Sigmoid colon (tissue), 7 donors: ENCODE measurements around the gene EPB41L4B. TPM values are rescaled to one million over a fixed set of nuclear protein-coding genes. Genes with fewer than 3 reads are reported as not detected.

ENCODE experiments used
- DNase-seq: peaks from one replicate; pipeline ENCODE4 v3.0.0-alpha.2; 2019
- H3K27ac ChIP-seq, 4 donors: fragments of 200-600 bp; sonication (generic); one replicate each; pipeline ENCODE4 v1.5.1; 2016 to 2019; ENCODE audit warnings: mild to moderate bottlenecking in 1 of 4
- H3K27me3 ChIP-seq, 3 donors: fragments of 200-600 bp; sonication (generic); one replicate each; pipeline ENCODE4 v1.5.1; 2019; ENCODE audit warnings: mild to moderate bottlenecking in 1 of 3
- H3K36me3 ChIP-seq, 4 donors: fragments of 200-600 bp; sonication (generic); one replicate each; pipeline ENCODE4 v1.5.1; 2016 to 2019
- H3K4me1 ChIP-seq, 4 donors: fragments of 200-600 bp; sonication (generic); one replicate each; pipeline ENCODE4 v1.5.1; 2017 to 2019
- H3K4me3 ChIP-seq, 4 donors: fragments of 200-600 bp; sonication (generic); one replicate each; pipeline ENCODE4 v1.5.1; 2017 to 2019; ENCODE audit warnings: mild to moderate bottlenecking in 2 of 4, moderate library complexity in 1 of 4
- H3K9me3 ChIP-seq, 4 donors: fragments of 200-600 bp in 3 of 4; sonication (generic) in 3 of 4; one replicate each; pipeline versions ENCODE4 v1.5.1 to v1.6.1; 2013 to 2019
- CTCF ChIP-seq, 4 experiments: fragments of 450-650 bp in 3 of 4; fragments of 200-600 bp in 1 of 4; IDR thresholded peaks; one replicate each; pipeline ENCODE4 v1.5.1; 2016 to 2019; ENCODE audit warnings: antibody characterized with exemption in 4 of 4, mild to moderate bottlenecking in 3 of 4, moderate library complexity in 2 of 4
- EP300 ChIP-seq, 4 donors: sonication (generic); formaldehyde crosslinking; IDR thresholded peaks; one replicate each; pipeline ENCODE4 v1.6.1; 2017; ENCODE audit warnings: antibody characterized with exemption in 4 of 4
- POLR2A ChIP-seq, 2 donors: fragments of 450-650 bp; IDR thresholded peaks; one replicate each; pipeline ENCODE4 v1.6.1; 2016; ENCODE audit warnings: antibody characterized with exemption in 2 of 2, mild to moderate bottlenecking in 2 of 2, moderate library complexity in 2 of 2
- POLR2AphosphoS5 ChIP-seq, 4 donors: sonication (generic); formaldehyde crosslinking; IDR thresholded peaks; one replicate each; pipeline ENCODE4 v1.6.1; 2017; ENCODE audit warnings: antibody characterized with exemption in 4 of 4
- WGBS, 2 donors: extraction: QIAGEN DNeasy Blood & Tissue Kit; methylation state at CpG; one replicate each; pipeline ENCODE4 v1.1.7; 2013; 5-methylcytosine and 5-hydroxymethylcytosine counted together
- intact Hi-C: fragments of 100-400 bp; cut with DNase I; formaldehyde crosslinking; loops from one replicate; pipeline ENCODE4 v1.15.1; 2023
- polyA plus RNA-seq, 3 donors: library from polyadenylated mRNA; stranded (reverse); fragments of 200-250 nt; gene quantifications; one replicate each; pipeline ENCODE4 v1.2.3, GENCODE V29; 2013
- total RNA-seq, 4 donors: library from RNA; depleted of rRNA; stranded (reverse); fragments of >200 nt; gene quantifications; one replicate each; pipeline ENCODE4 v1.1.0, GENCODE V29; 2016
- donor health status: healthy with polysubstance abuse.
- donor health status: Bipolar disorder and iron deficiency.
- donor health status: healthy.

Gene EPB41L4B
- total and polyA plus RNA-seq, 7 donors = 0.49 to 160 (median 2.5) TPM

DNA sequence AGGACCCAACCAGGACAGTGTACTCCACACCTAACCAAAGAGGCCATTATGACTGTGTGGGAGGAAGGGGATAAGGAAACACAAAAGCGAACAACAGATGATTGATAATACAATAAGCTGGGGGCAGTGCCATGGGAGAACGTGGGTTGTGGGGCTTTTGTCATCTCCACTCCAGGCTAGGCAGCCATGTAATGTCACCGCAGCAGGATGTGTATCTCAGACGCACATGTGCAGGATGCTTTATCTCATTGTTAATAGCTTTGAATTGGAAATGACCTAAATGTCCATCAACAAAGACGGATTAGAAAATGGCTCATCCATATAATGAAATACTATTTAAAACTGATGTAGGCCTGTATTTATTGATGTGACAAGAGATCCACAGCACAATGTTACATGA lies 51.0 kb downstream of the EPB41L4B start:
- no peaks in the 10 kb centered on the region for H3K9me3 ChIP-seq
- intact Hi-C loops = no loop called here
- TF ChIP-seq POLR2A (IDR thresholded peaks at IDR 0.05) (no peak), CTCF (IDR thresholded peaks at IDR 0.05) (no peak), EP300 (IDR thresholded peaks at IDR 0.05) (no peak), POLR2AphosphoS5 (IDR thresholded peaks at IDR 0.05) (no peak)
- 86 to 89% methylated on average over 5 of the region's 5 CpGs for WGBS, 2 donors
- H3K27ac ChIP-seq = no peak overlapping the region
- H3K4me1 ChIP-seq = peaks cover 0 to 15% (median 7%) of the 10 kb centered on the region in 4 donors
- H3K36me3 ChIP-seq = no peaks in the 10 kb centered on the region
- no peak overlapping the region for H3K4me3 ChIP-seq
- H3K27me3 ChIP-seq = no peaks in the 10 kb centered on the region
- no peak for DNase-seq

DNA sequence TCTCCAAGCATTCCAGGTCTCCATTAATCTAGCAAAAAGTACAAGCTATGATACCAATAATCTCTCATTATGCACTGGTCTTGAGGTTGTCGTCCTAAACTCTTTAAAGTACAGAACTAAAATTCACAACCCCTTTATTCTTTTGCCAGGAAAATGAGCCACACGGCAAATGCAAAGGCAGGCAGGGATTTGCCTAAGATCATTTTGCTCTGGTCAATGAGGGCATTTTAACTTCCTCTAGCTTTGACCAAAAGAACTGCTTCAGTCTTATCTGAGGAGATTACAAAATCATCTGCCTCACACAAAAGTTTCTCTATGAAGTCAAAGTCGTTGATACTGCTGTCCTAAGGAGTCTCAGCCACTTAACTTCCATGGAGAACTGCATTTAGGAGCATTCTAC lies 51.8 kb downstream of the EPB41L4B start:
- Histone ChIP-seq H3K27ac (no peak overlapping the region), H3K36me3 (no peaks in the 10 kb centered on the region), H3K4me1 (peaks cover 0 to 8% (median 3%) of the 10 kb centered on the region in 4 donors), H3K4me3 (no peak overlapping the region), H3K27me3 (no peaks in the 10 kb centered on the region), H3K9me3 (no peaks in the 10 kb centered on the region)
- intact Hi-C loops = no loop called here
- DNase-seq = no peak
- 73 to 74% methylated on average over 3 of the region's 3 CpGs for WGBS, 2 donors
- TF ChIP-seq EP300 (IDR thresholded peaks at IDR 0.05) (no peak), CTCF (IDR thresholded peaks at IDR 0.05) (no peak), POLR2A (IDR thresholded peaks at IDR 0.05) (no peak), POLR2AphosphoS5 (IDR thresholded peaks at IDR 0.05) (no peak)

GRCh38 chr9:109267555-109267954 lies 53.3 kb downstream of the EPB41L4B start:
- Histone ChIP-seq H3K4me1 (peaks cover 0 to 6% (median 3%) of the 10 kb centered on the region in 4 donors), H3K4me3 (no peak overlapping the region), H3K27me3 (no peaks in the 10 kb centered on the region), H3K9me3 (no peaks in the 10 kb centered on the region), H3K27ac (no peak overlapping the region), H3K36me3 (no peaks in the 10 kb centered on the region)
- intact Hi-C loops = no loop called here
- DNase-seq = no peak
- TF ChIP-seq EP300 (IDR thresholded peaks at IDR 0.05) (no peak), POLR2A (IDR thresholded peaks at IDR 0.05) (no peak), CTCF (IDR thresholded peaks at IDR 0.05) (no peak), POLR2AphosphoS5 (IDR thresholded peaks at IDR 0.05) (no peak)
- WGBS, 2 donors = 96 to 98% methylated on average over 3 of the region's 3 CpGs

DNA sequence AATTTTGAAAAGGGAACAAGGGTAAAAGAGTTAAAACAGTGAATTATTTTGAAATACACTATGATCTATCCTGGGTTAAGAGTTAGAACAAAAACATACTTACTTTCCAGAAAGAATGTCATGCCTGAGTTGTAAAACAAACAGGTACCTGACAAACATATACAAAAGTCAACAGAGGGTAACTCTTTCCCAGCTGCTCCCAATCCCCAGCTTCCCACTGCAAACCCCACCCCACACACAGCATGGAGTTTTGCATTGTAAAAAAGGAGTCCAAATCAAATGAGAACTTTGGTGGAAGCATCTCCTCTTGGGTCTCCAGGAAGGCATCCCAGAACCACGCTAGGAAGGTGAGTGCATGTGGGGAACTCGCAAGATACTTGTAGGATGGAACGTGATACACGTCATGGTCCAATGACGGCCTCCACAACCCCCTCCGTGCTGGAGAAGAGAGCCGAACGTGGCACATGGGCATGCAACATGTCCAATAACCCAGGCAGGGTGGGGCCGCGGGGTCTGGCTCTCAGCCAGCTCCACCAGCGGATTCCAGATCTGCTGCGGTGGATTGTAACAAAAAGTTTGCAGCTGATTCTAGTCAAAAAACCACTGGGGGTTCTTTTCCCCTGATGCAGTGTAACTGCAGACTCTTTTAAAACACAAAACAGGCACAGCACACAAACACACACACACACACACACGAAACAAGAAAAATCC lies 55.8 kb downstream of the EPB41L4B start:
- Histone ChIP-seq H3K4me3 (no peak overlapping the region), H3K4me1 (peaks cover 0 to 6% (median 3%) of the 10 kb centered on the region in 4 donors), H3K27ac (no peak overlapping the region), H3K27me3 (no peaks in the 10 kb centered on the region), H3K9me3 (no peaks in the 10 kb centered on the region), H3K36me3 (no peaks in the 10 kb centered on the region)
- DNase-seq = peak; percentile 67
- WGBS, 2 donors = 26 to 68% methylated on average over 13 of the region's 13 CpGs
- TF ChIP-seq POLR2A (IDR thresholded peaks at IDR 0.05) = no peak
- TF ChIP-seq CTCF (IDR thresholded peaks at IDR 0.05) = no peak
- no peak for TF ChIP-seq POLR2AphosphoS5 (IDR thresholded peaks at IDR 0.05)
- no peak for TF ChIP-seq EP300 (IDR thresholded peaks at IDR 0.05)
- intact Hi-C loops = no loop called here

GRCh38 chr9:109263358-109263757 lies 57.5 kb downstream of the EPB41L4B start:
- DNase-seq = no peak
- no peak overlapping the region for H3K4me3 ChIP-seq
- H3K4me1 ChIP-seq = peaks cover 0 to 6% (median 3%) of the 10 kb centered on the region in 4 donors
- no peaks in the 10 kb centered on the region for H3K27me3 ChIP-seq
- 95 to 96% methylated on average over 3 of the region's 3 CpGs for WGBS, 2 donors
- intact Hi-C loops = no loop called here
- H3K36me3 ChIP-seq = no peaks in the 10 kb centered on the region
- TF ChIP-seq CTCF (IDR thresholded peaks at IDR 0.05) (no peak), EP300 (IDR thresholded peaks at IDR 0.05) (no peak), POLR2A (IDR thresholded peaks at IDR 0.05) (no peak), POLR2AphosphoS5 (IDR thresholded peaks at IDR 0.05) (no peak)
- no peaks in the 10 kb centered on the region for H3K9me3 ChIP-seq
- H3K27ac ChIP-seq = no peak overlapping the region
